Measurements from ENCODE around the gene C19orf53.
"Not testable (repeated sequence)": the region's sequence is repeated elsewhere in the genome, so short reads cannot be mapped to it uniquely, and the experiment has no call there.

C19orf53 gene

DNA sequence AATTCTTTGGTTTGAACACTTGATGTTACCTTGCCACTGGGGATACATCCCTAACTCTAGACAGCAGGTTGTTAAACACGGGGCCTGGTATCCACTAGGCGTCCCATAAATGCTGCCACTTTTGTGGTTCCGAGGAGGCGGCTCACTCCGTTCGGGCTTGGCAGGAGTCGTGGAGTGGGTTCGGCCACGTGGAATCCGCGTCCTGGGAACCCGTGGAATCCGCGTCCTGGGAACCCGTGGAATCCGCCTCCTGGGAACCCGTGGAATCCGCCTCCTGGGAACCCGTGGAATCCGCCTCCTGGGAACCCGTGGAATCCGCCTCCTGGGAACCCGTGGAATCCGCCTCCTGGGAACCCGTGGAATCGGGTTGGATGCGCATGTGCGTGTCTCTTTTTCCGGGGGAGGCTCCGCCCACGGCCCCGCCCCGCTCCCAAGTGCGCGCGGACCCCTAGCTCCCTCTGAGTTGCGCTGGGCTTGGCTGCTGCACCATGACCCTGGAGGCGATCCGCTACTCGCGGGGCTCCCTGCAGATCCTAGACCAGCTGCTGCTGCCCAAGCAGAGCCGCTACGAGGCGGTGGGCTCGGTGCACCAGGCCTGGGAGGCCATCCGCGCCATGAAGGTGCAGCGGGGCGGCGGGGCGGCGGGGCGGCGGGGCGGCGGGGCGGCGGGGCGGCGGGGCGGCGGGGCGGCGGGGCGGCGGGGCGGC lies 10.0 kb upstream of the C19orf53 start, which contains the start of gene MRI1:
MRI1 (plus strand) TSS at position 422 of the 707 bp plus-strand sequence; CDS start at position 489, 67 bp downstream.
- DNase-seq, result peak; percentile 66

DNA sequence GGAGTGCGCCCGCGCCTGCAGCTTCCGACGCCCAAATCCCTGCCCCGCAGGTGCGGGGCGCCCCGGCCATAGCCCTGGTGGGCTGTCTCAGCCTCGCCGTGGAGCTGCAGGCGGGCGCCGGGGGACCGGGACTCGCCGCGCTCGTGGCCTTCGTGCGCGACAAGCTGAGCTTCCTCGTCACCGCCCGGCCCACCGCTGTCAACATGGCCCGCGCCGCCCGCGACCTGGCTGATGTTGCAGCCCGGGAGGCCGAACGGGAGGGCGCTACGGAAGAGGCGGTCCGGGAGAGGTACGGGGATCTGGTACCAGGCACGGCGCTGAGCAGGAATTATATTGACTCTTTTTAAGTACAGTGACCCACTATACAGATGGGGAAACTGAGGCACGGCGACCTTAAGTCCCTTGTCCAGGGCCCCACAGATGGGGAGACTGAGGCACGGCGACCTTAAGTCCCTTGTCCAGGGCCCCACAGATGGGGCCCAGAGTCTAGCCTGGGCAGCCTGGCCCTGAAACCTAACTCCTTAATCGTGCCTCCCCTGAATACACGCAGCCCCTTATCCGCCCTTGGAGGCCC lies 9.3 kb upstream of the C19orf53 start:
- DNase-seq, result peak; percentile 26

DNA sequence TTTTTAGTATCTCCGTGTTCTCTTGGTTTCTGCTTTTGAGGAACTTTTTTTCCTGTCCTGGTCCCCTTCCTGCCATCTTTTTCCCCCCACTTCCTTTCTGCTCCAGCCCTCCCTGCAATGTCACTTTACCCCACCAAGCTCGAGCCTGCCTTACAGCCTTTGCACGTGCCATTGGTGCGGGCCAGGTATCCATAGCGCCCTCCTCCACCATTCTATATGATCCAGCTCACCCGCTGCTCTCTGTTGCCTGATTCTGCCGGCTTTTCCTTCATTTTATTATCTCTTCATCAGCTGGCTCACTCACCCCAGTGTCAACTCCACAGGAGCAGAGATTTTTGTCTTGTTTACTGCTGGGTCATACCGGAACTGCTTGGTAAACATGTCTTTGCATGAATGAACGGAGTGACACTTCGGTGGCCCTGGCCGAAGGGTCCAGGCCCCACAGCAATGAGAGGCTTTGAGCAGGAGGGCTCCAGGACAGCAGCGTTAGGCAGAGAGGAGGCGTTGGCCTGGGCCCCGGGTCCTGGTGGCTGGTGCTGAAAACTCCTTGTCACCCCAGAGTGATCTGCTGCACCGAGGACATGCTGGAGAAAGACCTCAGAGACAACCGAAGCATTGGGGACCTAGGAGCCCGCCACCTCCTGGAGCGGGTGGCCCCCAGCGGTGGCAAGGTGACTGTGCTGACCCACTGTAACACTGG lies 8.7 kb upstream of the C19orf53 start:
- no peak for DNase-seq

DNA sequence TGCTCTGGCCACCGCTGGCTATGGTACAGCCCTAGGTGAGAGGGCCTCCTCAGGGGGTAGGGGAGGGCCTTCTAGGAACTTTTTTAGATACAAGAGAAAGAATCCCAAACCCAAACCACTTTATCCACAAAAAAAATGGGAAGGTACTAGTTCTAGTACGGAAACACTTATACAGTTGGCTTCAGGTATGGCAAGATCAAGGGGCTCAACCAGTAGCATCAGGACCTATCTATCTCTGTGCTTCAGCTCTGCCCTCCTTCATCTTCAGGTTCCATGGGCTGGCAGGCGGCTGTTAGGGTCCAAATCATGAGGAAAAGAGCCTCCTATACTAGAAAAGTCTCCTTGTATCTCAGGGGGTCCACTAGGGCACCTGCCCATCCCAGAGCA lies 8.2 kb upstream of the C19orf53 start:
- no peak for DNase-seq

DNA sequence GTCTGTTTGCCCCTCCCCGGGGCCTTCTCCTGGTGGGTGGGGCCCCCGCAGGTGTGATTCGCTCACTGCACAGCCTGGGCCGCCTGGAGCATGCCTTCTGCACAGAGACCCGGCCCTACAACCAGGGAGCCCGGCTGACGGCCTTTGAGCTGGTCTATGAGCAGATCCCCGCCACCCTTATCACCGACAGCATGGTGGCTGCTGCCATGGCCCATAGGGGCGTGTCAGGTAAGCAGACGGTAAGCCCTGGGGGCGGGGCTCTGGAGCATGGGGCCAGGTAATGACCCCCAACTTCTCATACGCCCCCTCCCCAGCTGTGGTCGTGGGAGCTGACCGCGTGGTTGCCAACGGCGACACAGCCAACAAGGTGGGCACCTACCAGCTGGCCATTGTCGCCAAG lies 5.7 kb upstream of the C19orf53 start:
- DNase-seq, result no peak

DNA sequence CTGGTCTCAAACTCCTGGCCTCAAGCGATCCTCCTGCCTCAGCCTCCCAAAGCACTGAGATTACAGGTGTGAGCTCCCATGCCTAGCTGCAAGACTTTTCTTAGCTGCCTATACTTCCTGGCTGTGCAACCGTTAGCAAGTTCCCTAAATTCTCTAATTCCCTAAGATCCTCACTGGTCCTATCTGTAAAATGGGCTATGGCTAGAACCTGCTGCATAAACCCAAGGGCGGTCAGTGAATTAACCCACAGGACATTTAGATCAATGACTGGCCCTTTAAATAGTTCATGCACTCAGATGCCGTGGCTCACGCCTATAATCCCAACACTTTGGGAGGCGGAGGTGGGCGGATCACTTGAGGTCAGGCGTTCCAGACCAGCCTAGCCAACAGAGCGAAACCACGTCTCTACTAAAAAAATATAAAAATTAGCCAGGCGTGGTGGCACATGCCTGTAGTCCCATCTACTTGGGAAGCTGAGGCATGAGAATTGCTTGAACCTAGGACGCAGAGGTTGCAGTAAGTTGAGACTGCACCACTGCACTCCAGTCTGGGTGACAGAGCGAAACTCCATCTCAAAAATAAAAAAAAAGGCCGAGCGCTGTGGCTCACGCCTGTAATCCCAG lies 4.1 kb upstream of the C19orf53 start:
- no peak for DNase-seq

DNA sequence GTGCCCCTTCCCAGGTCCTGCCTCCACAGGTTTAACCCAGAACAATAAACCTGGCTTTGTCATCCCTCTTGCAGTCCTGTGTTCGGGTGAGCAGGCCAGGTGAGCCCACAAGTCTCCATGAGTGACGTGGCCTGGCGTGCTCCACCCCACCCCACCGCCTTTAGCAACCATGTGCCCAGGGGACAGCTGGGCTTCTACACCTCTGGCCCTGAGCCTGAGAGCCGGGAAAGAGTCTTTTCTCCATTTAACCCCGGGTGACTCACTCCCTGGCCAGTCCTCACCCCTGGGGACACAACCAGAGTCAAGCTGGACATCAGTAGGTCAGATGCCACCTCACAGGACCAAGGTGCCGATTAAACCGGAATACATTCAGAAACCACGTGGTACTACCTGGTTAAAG lies 4.1 kb downstream of the C19orf53 start:
- no peak for DNase-seq

DNA sequence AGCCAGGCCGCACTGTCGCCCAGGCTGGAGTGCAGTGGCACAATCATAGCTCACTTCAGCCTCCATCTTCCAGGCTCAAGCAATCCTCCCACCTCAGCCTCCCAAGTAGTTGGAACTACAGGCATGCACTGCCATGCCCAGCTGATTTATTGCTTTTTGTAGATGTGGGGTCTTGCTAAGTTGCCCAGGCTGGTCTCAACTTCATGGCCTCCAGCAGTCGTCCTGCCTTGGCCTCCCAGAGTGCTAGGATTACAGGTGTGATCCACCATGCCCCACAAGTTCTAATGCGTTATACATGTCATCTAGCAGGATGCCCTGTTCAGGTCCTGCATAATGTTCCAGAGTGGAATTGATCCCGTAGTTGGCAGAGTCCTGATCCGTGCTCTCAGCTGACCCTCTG lies 4.6 kb downstream of the C19orf53 start:
- DNase-seq, result no peak

DNA sequence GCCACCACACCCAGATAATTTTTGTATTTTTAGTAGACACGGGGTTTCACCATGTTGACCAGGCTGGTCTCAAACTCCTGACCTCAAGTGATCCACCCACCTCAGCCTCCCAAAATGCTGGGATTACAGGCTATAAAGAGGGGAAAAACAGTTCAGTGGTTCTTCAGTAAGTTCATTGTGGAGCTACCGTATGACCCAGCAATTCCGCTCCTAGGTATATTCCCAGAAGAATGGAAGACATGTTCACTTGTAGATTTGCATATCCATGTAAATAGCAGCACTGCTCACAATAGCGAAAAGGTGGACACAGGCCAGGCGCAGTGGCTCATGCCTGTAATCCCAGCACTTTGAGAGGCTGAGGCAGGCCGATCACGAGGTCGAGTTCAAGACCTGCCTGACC lies 5.5 kb downstream of the C19orf53 start:
- DNase-seq, result not testable (repeated sequence)

DNA sequence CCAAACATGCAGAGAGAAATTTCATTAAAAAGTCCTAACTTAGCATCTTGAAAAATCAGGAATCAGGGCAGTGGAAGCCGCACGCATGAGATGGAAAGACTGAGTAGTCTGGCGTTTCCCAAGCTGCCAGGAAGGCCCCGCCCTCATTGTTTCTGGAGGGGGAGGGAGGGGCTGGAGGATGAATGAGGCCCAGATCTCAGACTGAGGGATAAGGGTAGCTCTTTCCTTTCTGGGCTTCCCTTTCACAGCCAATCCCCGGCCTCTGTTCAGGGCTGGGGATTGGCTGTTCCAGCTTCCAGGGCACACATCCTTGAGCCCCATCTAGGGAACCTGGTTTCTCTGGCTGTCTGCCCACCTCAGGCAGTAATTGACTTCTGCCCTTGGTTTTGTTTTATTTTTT lies 7.3 kb downstream of the C19orf53 start:
- DNase-seq, result no peak

DNA sequence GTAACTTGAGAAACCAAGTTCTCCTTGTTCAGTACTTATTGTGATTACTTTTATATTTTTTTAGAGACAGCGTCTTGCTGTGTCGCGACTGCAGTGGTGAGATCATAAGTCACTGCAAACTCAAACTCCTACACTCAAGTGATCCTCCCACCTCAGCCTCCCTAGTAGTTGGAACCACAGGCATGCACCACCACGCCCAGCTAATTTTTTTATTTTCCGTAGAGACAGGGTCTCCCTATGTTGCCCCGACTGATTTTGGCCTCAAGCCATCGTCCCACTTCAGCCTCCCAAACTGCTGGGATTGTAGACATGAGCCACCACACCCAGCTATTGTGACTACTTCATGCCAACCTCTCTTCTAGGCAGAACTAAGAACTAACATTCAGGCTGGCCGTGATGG lies 8.3 kb downstream of the C19orf53 start:
- no peak for DNase-seq

DNA sequence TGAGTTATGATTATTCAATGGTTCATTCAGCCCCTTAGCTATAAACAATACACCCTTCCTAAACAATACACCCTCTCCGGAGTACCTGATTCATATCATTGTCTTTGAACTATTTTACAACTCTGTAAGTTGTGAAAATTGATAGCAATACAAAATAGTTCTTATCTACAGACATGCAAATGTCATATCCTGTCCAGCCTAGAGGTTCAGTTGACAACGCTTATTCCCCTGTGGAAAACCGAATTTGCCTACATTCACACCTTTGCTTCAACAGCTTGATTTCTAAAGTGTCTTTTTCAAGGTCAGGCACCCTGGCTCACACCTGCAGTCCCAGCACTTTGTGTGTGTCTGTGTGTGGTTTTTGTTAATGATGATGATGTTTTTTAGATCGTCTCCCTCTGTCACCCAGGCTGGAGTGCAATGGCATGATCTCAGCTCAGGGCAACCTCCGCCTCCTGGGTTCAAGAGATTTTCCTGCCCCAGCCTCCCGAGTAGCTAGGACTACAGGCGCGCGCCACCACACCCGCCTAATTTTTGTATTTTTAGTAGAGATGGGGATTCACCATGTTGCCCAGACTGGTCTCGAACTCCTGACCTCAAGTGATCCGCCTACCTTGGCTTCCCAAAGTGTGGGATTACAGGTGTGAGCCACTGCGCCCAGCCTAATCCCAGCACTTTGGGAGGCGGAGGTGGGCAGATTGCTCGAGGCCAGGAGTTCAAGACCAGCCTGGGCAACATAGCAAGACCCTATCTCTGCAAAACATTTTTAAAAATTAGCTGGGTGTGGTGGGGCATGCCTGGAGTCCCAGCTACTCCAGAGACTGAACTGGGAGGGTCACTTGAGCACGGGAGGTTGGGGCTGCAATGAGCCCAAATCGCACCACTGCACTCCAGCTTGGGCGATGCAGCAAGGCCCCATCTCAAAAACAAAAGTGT lies 9.6 kb downstream of the C19orf53 start:
- DNase-seq, result no peak

DNA sequence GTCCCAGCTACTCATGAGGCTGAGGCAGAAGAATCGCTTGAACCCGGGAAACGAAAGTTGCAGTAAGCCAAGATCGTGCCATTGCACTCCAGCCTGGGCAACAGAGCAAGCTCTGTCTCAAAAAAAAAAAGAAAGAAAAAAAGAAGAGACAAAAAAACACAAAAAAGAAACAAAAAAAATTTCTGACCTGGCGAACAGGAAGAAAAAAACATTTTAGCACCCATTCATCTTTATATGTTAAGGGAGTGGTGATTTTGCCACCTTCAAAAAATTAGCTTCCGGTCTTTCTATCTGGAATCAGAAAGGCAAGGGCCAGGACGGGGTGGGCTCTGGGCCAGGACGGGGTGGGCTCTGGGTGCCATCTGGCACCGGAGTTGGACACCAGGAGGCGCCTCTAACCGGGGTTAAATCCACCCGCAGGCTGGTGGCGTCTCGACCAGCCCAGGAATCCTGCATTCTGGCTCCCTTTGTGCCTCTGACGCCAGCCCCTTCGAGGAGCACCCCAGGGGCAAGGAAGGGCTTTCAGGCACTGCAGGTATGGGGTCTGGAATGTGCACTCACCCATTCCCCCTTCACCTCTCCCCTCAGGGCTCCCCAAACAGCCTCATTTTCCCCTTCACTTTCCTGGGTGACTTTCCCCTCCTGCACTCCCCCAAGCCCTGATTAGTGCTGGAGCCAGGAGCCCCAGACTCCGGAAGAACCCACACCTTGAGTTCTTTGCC lies 10.6 kb downstream of the C19orf53 start:
- DNase-seq, result peak; percentile 73

DNA sequence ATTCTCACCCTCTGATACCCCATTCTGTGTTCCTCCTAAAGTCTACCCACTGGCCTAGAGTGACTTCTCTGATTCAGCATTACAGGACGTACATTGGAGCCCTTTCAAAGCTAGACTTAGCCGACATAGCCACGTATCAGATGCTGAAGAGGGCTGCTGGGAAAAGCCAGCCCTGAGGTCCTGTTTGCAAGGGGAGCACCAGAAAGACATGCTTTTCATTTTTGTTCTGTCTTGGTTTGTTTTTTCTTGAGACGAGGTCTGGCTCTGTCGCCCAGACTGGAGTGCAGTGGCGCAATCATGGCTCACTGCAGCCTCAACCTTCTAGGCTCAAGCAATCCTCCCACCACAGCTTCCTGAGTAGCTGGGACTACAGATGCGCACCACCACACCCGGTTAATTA lies 14.7 kb downstream of the C19orf53 start:
- peak; percentile 62 for DNase-seq

DNA sequence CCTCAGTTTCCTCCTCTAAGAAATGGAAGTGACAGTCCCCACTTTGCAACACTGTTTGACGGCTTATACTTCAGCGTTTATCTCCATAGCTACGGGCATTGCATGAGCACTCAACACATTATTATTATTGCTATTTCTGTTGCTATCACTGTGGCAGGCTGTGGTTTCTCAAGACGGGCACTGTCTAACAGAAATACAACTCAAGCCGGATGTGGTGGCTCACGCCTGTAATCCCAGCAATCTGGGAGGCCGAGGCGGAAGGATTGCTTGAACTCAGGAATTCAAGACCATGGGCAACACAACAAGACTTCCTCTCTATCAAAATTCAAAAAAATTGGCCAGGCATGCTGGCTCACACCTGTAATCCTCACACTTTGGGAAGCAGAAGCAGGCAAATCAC lies 16.1 kb downstream of the C19orf53 start:
- DNase-seq, result peak; percentile 70

DNA sequence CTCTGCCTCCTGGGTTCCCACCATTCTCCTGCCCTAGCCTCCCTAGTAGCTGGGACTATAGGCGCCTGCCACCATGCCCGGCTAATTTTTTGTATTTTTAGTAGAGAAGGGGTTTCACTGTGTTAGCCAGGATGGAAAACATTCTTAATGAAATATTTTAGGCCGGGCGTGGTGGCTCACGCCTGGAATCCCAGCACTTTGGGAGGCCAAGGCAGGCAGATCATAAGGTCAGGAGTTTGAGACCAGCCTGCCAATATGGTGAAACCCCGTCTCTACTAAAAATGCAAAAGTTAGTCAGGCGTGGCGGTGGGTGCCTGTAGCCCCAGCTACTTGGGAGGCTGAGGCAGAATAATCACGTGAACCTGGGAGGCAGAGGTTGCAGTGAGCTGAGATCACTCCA lies 19.1 kb downstream of the C19orf53 start:
- DNase-seq, result not testable (repeated sequence)

DNA sequence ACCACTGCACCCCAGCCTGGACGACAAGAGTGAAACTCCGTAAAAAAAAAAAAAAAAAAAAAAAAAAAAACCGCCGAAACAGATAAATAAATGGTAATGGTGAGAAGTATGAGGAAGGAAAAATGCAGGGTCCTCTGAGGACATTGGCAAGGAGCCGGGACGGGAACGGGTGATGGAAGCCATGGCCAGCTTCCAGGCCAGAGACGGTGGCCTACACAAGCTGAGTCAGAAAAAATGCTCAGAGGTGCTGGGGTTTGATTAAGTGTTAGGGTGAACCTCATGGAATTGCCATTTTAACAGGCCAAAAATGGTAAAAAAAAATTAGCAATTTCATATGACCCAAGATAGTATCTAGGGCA lies 20.1 kb downstream of the C19orf53 start:
- DNase-seq, result no peak

DNA sequence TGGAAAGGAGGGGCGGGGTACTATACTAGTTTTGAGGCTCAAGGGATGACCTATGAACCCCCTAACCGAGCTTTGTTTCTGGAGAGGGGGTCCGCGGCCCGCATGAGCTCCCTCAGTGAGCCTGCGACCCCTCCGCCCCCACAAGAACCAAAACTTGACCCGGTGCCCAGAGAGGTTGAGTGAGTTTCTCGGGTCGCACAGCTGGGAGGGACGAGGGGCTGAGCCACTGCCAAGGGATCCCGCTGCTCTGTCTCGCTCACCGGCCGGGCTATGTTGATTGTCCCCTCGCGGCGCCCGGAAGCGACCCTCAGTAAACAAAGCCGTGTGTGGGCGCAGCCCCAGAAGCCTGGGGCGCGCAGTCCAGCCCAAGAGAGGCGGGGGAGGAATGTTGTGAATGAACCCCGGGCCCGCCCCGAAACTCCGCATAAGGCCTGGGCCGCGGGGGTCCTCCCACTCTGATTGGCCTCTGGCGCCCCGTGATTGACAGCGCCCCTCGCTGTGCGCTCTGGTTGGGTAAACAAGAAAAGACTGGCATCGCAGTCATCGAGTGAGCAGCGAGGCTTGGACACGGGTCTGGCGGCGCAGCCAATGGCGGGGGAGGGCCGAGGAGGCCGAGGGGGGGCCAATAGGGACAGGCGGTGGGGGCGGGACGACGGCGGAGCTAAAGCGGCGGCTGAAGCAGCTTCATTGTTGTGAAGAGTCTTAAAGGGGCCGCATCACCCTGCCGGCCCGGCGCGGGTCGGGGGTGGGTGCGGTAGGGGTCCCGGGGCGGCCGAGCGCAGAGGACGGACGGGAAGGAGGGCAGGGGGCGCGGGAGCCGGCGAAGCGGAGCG lies 20.7 kb downstream of the C19orf53 start, which contains the start of gene ZSWIM4:
ZSWIM4 (plus strand) TSS at position 687 of the 833 bp plus-strand sequence. CDS start 206 bp downstream, outside the sequence.
- DNase-seq, result peak; percentile 97

DNA sequence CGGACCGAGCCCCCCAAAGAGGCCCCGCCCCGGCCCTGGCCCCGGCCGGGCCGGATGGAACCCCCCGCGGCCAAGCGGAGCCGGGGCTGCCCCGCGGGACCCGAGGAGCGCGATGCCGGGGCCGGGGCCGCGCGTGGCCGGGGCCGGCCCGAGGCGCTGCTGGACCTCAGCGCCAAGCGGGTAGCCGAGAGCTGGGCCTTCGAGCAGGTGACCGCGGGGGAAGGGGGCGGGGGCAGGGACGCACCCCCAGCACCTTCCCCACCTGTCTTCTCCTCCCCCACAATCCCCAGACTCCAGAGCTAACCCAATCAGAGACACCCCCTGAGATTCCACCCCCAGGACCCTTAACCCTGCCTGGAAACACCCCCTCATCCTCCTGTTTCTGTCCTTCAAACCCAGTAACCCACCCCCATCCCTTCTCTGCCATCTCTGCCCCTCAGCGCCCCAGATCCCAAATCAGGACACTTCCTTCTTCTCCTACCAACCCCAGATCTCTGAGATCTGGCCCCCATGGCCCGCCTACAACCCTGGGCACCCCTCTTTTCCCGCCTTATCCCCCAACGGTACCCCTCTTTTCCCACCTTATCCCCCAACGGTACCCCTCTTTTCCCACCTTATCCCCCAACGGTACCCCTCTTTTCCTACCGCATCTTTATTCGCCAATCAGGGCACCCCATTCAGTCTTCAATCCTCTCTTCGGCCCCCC lies 21.5 kb downstream of the C19orf53 start:
- DNase-seq, result no peak

All from CD4-positive, alpha-beta T cell treated with Interleukin-15 for 1 hour (primary cell).